ENCODE results near the gene RTP5.

RTP5 gene

DNA sequence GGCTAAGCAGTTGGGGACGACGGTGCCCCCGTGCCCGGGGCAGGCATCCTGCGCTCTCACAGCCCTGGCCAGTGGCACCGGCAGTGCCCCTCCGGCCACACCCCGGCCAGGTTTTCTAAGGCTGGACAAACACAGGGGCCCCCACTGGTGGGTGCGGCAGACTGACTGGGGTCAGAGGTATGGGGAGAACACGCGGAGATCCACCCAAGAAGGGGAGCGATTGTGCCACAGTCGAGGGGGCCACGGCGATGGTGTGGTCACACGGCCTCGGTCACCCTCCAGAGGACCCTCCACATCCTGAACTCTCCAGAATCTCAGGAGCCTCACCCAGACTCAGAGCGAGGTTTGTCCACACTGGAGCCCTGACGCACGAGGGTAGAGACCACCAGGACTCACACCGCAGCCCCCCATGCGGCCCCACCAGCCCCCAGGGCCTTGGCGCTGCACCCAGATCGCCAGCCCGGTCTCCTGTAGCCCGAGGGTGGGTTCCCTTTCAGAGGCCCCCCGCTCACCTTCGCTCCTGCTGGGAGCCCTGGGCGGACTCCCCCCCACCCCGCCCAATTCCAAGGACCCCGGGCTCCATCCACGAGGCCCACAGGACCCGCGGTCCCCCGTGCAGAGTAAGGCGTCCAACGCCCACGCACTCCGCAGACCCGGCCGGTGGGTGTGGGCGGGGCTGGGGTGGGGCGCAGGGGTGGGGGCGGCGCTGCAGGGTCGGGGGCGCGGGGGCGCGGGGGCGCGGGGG lies 26.0 kb upstream of the RTP5 start:
- no peak for DNase-seq (ENCODE audit: low read depth in 2 of 2)

- peak; percentile 89 to 92 for DNase-seq (ENCODE audit: low read depth in 2 of 2)
These were observed 25.3 kb upstream of the RTP5 start for GRCh38 chr2:241844066-241844728.

GRCh38 chr2:241844831-241845578 lies 24.5 kb upstream of the RTP5 start:
- DNase-seq (ENCODE audit: low read depth in 2 of 2), result no peak

DNA sequence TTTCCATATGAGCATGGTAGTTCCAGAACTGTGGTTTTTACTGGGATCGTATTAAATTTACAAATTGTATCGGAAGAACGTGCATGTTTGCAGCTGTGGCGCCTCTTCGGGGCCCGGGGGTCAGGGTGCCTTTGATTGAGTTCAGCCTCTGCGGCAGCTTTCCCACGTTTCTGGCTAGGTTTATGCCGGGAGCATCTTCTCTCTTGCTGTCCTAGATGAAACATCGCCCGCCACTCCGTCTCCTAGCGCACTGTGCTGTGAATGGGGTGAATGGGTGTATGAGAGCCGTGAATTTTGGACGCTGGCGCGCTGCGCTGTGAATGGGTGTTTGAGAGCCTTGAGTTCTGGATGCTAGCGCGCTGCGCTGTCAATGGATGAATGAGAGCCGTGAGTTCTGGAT lies 23.1 kb upstream of the RTP5 start:
- no peak for DNase-seq (ENCODE audit: low read depth in 2 of 2)

- no peak for DNase-seq (ENCODE audit: low read depth in 2 of 2)
These were observed 20.5 kb upstream of the RTP5 start for GRCh38 chr2:241848761-241849615.

DNA sequence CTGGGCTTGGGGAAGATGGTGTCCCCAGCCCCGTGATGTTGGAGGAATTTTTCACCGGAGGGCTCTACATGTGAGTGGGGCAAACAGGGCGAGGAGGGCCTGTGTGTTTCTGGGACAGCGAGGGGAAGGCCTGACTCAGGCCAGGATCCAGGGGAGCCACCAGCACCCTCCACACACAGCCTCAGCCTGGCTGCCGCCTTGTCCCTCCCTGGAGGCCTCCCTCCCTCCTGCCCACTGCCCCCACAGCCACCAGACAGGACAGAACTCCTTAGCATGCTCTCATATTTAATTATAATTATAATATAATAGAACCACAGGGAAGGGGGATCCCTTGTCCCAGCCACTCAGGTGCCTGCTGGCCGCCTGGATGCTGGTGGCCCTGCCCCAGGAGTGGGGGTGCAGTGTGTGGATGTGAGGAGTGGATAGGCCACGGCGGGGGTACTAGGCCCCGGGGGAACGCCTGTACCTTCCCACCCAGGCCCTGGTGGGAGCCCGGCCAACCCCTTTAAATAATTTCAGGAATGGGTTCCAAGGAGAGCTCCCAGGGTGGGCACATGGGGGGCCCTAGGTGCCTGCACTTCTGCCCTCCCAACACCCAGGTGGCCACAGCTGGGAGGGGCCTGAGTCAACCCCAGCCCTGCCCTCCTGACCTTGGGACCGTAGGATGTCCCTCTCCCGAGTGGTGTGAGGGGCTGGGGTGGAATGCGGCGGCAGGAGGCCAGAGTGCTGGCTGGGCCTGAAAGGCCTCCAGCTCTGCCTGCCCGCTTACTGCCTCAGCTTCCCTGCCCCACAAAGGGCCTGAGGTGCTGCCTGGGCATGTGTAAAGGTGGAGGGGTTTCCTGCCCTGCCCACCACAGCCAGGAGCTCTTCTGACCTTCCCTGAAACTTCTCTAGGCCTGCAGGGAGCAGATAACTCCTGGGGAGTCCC lies 19.6 kb upstream of the RTP5 start:
- DNase-seq (ENCODE audit: low read depth in 2 of 2), result no peak

DNA sequence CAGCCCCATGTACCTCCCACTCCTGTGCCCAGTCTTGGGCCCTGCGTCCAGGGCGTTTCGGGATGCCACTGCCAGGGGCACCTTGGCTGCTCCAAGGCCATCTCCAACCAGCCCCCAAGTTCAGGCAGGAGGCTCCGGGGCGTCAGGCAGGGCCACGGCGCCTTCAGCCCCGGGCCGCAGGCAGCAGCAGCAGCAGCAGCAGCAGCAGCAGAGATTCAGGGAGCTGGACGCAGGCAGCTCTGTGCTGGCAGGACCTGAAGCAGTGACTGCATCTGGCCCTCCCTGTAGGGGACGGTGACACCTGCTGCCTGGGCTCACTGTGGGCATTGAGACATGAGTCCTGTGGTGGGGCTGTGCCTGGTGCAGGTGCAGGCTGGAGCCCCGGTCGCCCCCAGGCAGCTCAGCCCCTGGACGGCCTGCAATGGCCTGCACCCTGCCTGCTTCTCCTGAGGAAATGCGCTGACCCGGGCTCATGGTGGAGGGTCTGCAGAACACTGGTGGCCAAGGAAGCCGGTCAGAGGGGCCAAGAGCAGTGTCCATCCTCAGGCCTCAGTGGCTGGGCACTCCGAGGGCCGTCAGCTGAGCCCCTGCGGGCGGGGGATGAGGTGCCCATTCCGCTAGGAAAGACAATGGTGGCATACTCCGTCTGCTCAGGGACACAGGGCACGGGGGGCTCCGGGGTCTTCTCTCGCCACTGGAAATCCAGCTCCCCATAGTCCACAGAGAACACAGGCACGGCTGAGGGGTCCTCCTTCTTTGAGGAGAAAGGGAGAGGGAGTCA lies 18.8 kb upstream of the RTP5 start:
- DNase-seq (ENCODE audit: low read depth in 2 of 2), result no peak

DNA sequence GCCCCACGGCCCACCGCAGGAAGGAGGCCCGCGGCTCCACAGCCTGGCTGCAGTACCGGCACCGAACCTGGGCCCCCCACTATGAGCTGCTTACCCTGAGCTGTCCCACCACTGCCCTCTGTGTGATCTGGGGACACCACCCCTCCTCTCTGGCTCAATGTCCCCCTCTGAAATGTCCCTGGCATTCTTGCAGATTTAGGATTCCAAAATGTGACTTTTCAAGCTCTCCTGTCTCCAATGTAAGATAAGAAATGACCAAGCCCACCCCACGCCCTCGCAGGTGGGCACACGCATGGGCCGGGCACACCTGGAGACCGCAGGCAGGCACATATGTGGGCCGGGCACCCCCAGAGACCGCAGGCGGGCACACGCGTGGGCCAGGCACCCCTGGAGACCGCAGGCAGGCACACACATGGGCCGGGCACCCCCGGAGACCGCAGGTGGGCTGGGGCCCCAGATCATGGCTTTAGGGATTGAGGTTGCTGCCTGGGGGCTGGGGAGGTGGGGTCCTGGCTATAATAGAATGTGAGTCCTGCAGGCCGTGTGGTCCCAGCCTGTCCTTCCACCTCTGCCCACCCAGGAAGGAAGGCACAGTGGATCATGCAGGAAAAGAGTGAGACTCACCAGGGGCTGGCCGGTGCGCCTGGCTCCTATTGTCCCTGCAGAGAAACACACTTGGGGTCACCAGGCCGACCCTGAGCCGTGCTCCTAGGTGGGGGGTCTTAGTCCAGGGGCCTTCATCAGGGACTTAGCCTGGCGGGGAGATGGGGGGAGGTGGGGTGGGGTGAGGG lies 18.0 kb upstream of the RTP5 start:
- DNase-seq (ENCODE audit: low read depth in 2 of 2), result no peak

GRCh38 chr2:241852116-241852980 lies 17.2 kb upstream of the RTP5 start:
- no peak for DNase-seq (ENCODE audit: low read depth in 2 of 2)

GRCh38 chr2:241852981-241853631 lies 16.4 kb upstream of the RTP5 start:
- no peak for DNase-seq (ENCODE audit: low read depth in 2 of 2)

- no peak for DNase-seq (ENCODE audit: low read depth in 2 of 2)
These were observed 15.7 kb upstream of the RTP5 start for GRCh38 chr2:241853651-241854341.

- no peak for DNase-seq (ENCODE audit: low read depth in 2 of 2)
These were observed 14.9 kb upstream of the RTP5 start for GRCh38 chr2:241854342-241855244.

GRCh38 chr2:241855245-241855887 lies 14.2 kb upstream of the RTP5 start:
- no peak for DNase-seq (ENCODE audit: low read depth in 2 of 2)

DNA sequence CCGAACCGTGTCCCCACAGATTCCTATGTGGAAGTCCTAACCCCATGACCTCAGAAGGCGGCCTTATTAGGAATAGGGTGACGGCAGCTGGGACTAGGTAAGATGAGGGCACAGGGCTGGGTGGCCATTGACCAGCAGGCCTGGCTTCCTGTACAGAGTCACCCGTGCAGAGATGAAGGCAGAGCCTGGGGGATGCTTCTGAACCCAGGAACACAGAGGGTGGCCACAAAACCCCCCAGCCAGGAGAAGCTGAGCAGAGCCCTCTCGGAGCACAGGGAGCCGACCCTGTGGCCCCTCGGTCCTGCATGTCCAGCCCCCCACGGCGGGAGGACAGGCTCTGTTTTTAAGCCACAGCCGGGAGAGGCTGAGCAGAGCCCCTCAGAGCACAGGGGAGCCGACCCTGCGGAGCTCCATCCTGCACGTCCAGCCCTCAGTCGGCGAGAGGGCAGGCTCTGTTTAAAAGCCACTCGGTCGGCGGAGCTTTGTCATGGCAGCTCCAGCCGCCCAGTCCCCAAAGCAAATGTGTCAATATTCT lies 13.6 kb upstream of the RTP5 start:
- no peak for DNase-seq (ENCODE audit: low read depth in 2 of 2)

GRCh38 chr2:241857041-241857541 lies 12.4 kb upstream of the RTP5 start:
- DNase-seq (ENCODE audit: low read depth in 2 of 2), result no peak

Data from stimulated activated CD8-positive, alpha-beta memory T cell treated with anti-CD3 and anti-CD28 coated beads, Interleukin-15, amount 100 ng/mL, for 48 hours (primary cell).